K562 (cell line): Measurements from ENCODE around the gene ENO2. TPM values are rescaled to one million over a fixed set of nuclear protein-coding genes. Genes with fewer than 3 reads are reported as not detected.

Experiments used
- BHLHE40 ChIP-seq: IDR thresholded peaks from 2 replicates; pipeline ENCODE4 v1.6.1; 2011; ENCODE audit warnings: low read length, improper control_type of control experiment
- CBFB ChIP-seq: sonication (generic); formaldehyde crosslinking; IDR thresholded peaks from 2 replicates; pipeline ENCODE4 v1.4.0; 2020; ENCODE audit warnings: mild to moderate bottlenecking, missing genetic modification reagents
- CBX5 ChIP-seq: IDR thresholded peaks from 2 replicates; pipeline ENCODE4 v1.6.1; 2014; ENCODE audit warnings: low read depth, borderline replicate concordance
- CREM ChIP-seq: IDR thresholded peaks from 2 replicates; pipeline ENCODE4 v1.6.1; 2014; ENCODE audit warnings: antibody characterized with exemption, low read depth
- DIDO1 ChIP-seq: fragments of 450-650 bp; IDR thresholded peaks from 2 replicates; pipeline ENCODE4 v1.6.1; 2016; ENCODE audit warnings: low read depth, missing biosample characterization, missing genetic modification characterization
- GMEB1 ChIP-seq: fragments of 250-450 bp; sonication (Bioruptor Pico); IDR thresholded peaks from 2 replicates; pipeline ENCODE4 v1.4.0; 2020; ENCODE audit warnings: mild to moderate bottlenecking
- KDM5B ChIP-seq: fragments of 200-600 bp; sonication (generic); IDR thresholded peaks from 2 replicates; pipeline ENCODE4 v1.6.1; 2012; ENCODE audit warnings: low read depth, mild to moderate bottlenecking, moderate library complexity, low read length, control low read depth, inconsistent platforms; ENCODE audit not compliant: insufficient replicate concordance
- MEIS2 ChIP-seq: fragments of 450-650 bp; IDR thresholded peaks from 2 replicates; pipeline ENCODE4 v1.6.1; 2014; ENCODE audit warnings: mild to moderate bottlenecking; ENCODE audit not compliant: partially characterized antibody
- MGA ChIP-seq: fragments of 450-650 bp; IDR thresholded peaks from 2 replicates; pipeline ENCODE4 v1.6.1; 2016; ENCODE audit warnings: mild to moderate bottlenecking, moderate library complexity
- NCOA2 ChIP-seq, 2 experiments: fragments of 450-650 bp; IDR thresholded peaks; 2 replicates each; pipeline ENCODE4 v1.6.1; 2018; ENCODE audit warnings: mild to moderate bottlenecking in 2 of 2, moderate library complexity in 1 of 2; ENCODE audit not compliant: partially characterized antibody in 2 of 2
- NFRKB ChIP-seq: fragments of 450-650 bp; IDR thresholded peaks from 2 replicates; pipeline ENCODE4 v1.6.1; 2016; ENCODE audit warnings: low read depth
- RAD51 ChIP-seq: fragments of 450-650 bp; IDR thresholded peaks from 2 replicates; pipeline ENCODE4 v1.7.1; 2016; ENCODE audit warnings: low read depth, mild to moderate bottlenecking, borderline replicate concordance
- ZBTB34 ChIP-seq: fragments of 250-450 bp; sonication (Bioruptor Pico); IDR thresholded peaks from 2 replicates; pipeline ENCODE4 v1.8.0; 2021; ENCODE audit warnings: mild to moderate bottlenecking, moderate library complexity
- ZNF174 ChIP-seq: fragments of 250-450 bp; sonication (Bioruptor Pico); IDR thresholded peaks from 2 replicates; pipeline ENCODE4 v1.4.0; 2020; ENCODE audit warnings: mild to moderate bottlenecking
- ZNF436 ChIP-seq: fragments of 250-450, 450-650 bp; sonication (Bioruptor Pico); formaldehyde crosslinking; IDR thresholded peaks from 2 replicates; pipeline ENCODE4 v1.7.0; 2020; ENCODE audit warnings: mild to moderate bottlenecking
- polyA plus RNA-seq, 8 experiments: library from polyadenylated mRNA; depleted of rRNA in 4 of 8; stranded (reverse) in 5 of 8; unstranded in 3 of 8; fragments of >200 nt; fragmentation: Nextera tagmentation in 2 of 8; fragmentation: Illumina TruSeq in 1 of 8; extraction: Ambion mirVana in 2 of 8; extraction: Trizol in 1 of 8; gene quantifications; 2 replicates each; pipeline versions ENCODE4 v1.2.1 to v1.2.3, GENCODE V29; 2011 to 2014; ENCODE audit warnings: inconsistent platforms in 1 of 8, missing spikeins in 1 of 8
- total RNA-seq, 7 experiments: library from RNA; depleted of rRNA in 6 of 7; stranded (reverse); fragments of >200 nt in 6 of 7; fragmentation: Illumina TruSeq in 2 of 7; extraction: Trizol in 2 of 7; gene quantifications; 2 replicates each; pipeline versions ENCODE4 v1.2.1 to v1.2.3, GENCODE V29; 2011 to 2021; ENCODE audit warnings: low replicate concordance in 1 of 7

Gene ENO2
- total and polyA plus RNA-seq, 9 of the 15 experiments (the other 6 are each of a cell fraction or from before 2014, with no cell fraction given): 10.9 to 43.3 (median 21.0) TPM

GRCh38 chr12:6961695-6962284 lies 47.4 kb downstream of the ENO2 start (continued):
- TF ChIP-seq GMEB1 (no peak), NFRKB (peak; percentile 23; the same call in 1 of the 2 replicates), MGA (no peak; the same call in 1 of the 2 replicates), CREM (no peak), RAD51 (no peak), ZNF174 (CRISPR knock-in tag) (no peak), DIDO1 (tag) (no peak), MEIS2 (no peak), CBX5 (no peak), ZNF436 (CRISPR knock-in tag) (no peak), NCOA2 (IDR thresholded peaks at IDR 0.05; ENCODE audit: partially characterized antibody in 2 of 2) (no peak), KDM5B (peak; percentile 69), BHLHE40 (no peak), ZBTB34 (CRISPR knock-in tag) (no peak), CBFB (CRISPR knock-in tag) (no peak)
